HepG2 (cell line): ENCODE measurements around the gene CTNNA2.

Experiments used
- CREB1 ChIP-seq, 2 experiments: fragments of 450-650 bp in 1 of 2; IDR thresholded peaks; 2 replicates each; pipeline ENCODE4 v1.6.1; 2016 to 2017; ENCODE audit warnings: control low read depth in 1 of 2, mild to moderate bottlenecking in 1 of 2, missing compliant biosample characterization in 1 of 2, missing genetic modification characterization in 1 of 2
- ELF3 ChIP-seq: IDR thresholded peaks from 2 replicates; pipeline ENCODE4 v1.6.1; 2016; ENCODE audit warnings: missing genetic modification reagents, missing compliant biosample characterization
- JUNB ChIP-seq: sonication (generic); formaldehyde crosslinking; IDR thresholded peaks from 2 replicates; pipeline ENCODE4 v1.8.0; 2022; ENCODE audit warnings: missing genetic modification reagents, mild to moderate bottlenecking, borderline replicate concordance
- SNRNP70 ChIP-seq: fragments of 200-400 bp; formaldehyde crosslinking; IDR thresholded peaks from 2 replicates; pipeline ENCODE4 v1.6.1; 2017; ENCODE audit warnings: mild to moderate bottlenecking, low read depth, low read length, moderate library complexity
- ZFP36L2 ChIP-seq: sonication (generic); formaldehyde crosslinking; IDR thresholded peaks from 2 replicates; pipeline ENCODE4 v1.4.0; 2020; ENCODE audit warnings: missing genetic modification reagents
- ZNF513 ChIP-seq: sonication (generic); formaldehyde crosslinking; conservative IDR thresholded peaks from 2 replicates; pipeline ENCODE4 v1.5.0; 2020; ENCODE audit warnings: missing genetic modification reagents
- ZNF549 ChIP-seq: sonication (generic); formaldehyde crosslinking; IDR thresholded peaks from 2 replicates; pipeline ENCODE4 v1.5.0; 2020; ENCODE audit warnings: missing genetic modification reagents
- TF ChIP-seq, protein P1 (sequence below), 2 experiments: IDR thresholded peaks; 2 replicates each; pipeline ENCODE4 v1.6.1; 2011 to 2012; ENCODE audit warnings: low read length in 2 of 2, borderline replicate concordance in 1 of 2, low read depth in 1 of 2, mild to moderate bottlenecking in 1 of 2, moderate library complexity in 1 of 2
- TF ChIP-seq, protein P2 (sequence below): fragments of 450-650 bp; IDR thresholded peaks from 2 replicates; pipeline ENCODE4 v1.6.1; 2017
- TF ChIP-seq, protein P3 (sequence below): sonication (generic); formaldehyde crosslinking; IDR thresholded peaks from 2 replicates; pipeline ENCODE4 v1.5.0; 2020; ENCODE audit warnings: mild to moderate bottlenecking, missing genetic modification reagents, moderate library complexity

- TF ChIP-seq ELF3 (CRISPR knock-in tag), result no peak
- TF ChIP-seq, protein P1, sequence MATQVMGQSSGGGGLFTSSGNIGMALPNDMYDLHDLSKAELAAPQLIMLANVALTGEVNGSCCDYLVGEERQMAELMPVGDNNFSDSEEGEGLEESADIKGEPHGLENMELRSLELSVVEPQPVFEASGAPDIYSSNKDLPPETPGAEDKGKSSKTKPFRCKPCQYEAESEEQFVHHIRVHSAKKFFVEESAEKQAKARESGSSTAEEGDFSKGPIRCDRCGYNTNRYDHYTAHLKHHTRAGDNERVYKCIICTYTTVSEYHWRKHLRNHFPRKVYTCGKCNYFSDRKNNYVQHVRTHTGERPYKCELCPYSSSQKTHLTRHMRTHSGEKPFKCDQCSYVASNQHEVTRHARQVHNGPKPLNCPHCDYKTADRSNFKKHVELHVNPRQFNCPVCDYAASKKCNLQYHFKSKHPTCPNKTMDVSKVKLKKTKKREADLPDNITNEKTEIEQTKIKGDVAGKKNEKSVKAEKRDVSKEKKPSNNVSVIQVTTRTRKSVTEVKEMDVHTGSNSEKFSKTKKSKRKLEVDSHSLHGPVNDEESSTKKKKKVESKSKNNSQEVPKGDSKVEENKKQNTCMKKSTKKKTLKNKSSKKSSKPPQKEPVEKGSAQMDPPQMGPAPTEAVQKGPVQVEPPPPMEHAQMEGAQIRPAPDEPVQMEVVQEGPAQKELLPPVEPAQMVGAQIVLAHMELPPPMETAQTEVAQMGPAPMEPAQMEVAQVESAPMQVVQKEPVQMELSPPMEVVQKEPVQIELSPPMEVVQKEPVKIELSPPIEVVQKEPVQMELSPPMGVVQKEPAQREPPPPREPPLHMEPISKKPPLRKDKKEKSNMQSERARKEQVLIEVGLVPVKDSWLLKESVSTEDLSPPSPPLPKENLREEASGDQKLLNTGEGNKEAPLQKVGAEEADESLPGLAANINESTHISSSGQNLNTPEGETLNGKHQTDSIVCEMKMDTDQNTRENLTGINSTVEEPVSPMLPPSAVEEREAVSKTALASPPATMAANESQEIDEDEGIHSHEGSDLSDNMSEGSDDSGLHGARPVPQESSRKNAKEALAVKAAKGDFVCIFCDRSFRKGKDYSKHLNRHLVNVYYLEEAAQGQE (IDR thresholded peaks at IDR 0.05; ENCODE audit: borderline replicate concordance in 1 of 2, low read depth in 1 of 2, low read length in 2 of 2), result no peak
- TF ChIP-seq SNRNP70, result no peak
- TF ChIP-seq CREB1 (IDR thresholded peaks at IDR 0.05), result no peak
- TF ChIP-seq CREB1 (CRISPR knock-in tag; IDR thresholded peaks at IDR 0.05), result no peak
- TF ChIP-seq, protein P2, sequence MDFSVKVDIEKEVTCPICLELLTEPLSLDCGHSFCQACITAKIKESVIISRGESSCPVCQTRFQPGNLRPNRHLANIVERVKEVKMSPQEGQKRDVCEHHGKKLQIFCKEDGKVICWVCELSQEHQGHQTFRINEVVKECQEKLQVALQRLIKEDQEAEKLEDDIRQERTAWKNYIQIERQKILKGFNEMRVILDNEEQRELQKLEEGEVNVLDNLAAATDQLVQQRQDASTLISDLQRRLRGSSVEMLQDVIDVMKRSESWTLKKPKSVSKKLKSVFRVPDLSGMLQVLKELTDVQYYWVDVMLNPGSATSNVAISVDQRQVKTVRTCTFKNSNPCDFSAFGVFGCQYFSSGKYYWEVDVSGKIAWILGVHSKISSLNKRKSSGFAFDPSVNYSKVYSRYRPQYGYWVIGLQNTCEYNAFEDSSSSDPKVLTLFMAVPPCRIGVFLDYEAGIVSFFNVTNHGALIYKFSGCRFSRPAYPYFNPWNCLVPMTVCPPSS, result no peak
- TF ChIP-seq ZNF549, result no peak
- TF ChIP-seq ZFP36L2 (CRISPR knock-in tag), result no peak
- TF ChIP-seq, protein P3, sequence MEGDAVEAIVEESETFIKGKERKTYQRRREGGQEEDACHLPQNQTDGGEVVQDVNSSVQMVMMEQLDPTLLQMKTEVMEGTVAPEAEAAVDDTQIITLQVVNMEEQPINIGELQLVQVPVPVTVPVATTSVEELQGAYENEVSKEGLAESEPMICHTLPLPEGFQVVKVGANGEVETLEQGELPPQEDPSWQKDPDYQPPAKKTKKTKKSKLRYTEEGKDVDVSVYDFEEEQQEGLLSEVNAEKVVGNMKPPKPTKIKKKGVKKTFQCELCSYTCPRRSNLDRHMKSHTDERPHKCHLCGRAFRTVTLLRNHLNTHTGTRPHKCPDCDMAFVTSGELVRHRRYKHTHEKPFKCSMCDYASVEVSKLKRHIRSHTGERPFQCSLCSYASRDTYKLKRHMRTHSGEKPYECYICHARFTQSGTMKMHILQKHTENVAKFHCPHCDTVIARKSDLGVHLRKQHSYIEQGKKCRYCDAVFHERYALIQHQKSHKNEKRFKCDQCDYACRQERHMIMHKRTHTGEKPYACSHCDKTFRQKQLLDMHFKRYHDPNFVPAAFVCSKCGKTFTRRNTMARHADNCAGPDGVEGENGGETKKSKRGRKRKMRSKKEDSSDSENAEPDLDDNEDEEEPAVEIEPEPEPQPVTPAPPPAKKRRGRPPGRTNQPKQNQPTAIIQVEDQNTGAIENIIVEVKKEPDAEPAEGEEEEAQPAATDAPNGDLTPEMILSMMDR, result no peak
- TF ChIP-seq JUNB (CRISPR knock-in tag), result no peak
- TF ChIP-seq ZNF513 (CRISPR knock-in tag), result no peak
Measured at GRCh38 chr2:80338794-80339193, 825.9 kb downstream of the CTNNA2 start.
